Ramos (cell line): ENCODE measurements around the gene ST3GAL2.

Experiments used
- in situ Hi-C: fragments of 300-500 bp; cut with MboI; formaldehyde crosslinking; loops from one replicate; pipeline ENCODE4 v1.14.3; 2022; ENCODE audit warnings: low sequenced_read_pairs; ENCODE audit not compliant: unreplicated experiment

Gene ST3GAL2

GRCh38 chr16:70438969-70439862 lies at the start of gene ST3GAL2:
Gene ST3GAL2 (minus strand): TSS chr16:70439100. CDS start chr16:70398530, 40,570 bp downstream.
- in situ Hi-C loops, result no loop called here

GRCh38 chr16:70484867-70485266 lies 46.0 kb upstream of the ST3GAL2 start:
- in situ Hi-C loops, result no loop called here

- in situ Hi-C loops, result no loop called here
Observed at GRCh38 chr16:70483426-70483825, 44.5 kb upstream of the ST3GAL2 start.

- in situ Hi-C loops, result no loop called here
Observed at GRCh38 chr16:70482624-70483023, 43.7 kb upstream of the ST3GAL2 start.

GRCh38 chr16:70481929-70482536 lies 43.1 kb upstream of the ST3GAL2 start:
- in situ Hi-C loops, result no loop called here

- in situ Hi-C loops, result no loop called here
Observed at GRCh38 chr16:70480127-70481105, 41.5 kb upstream of the ST3GAL2 start.

- in situ Hi-C loops, result no loop called here
Observed at GRCh38 chr16:70478912-70479341, 40.0 kb upstream of the ST3GAL2 start.

- in situ Hi-C loops, result no loop called here
Observed at GRCh38 chr16:70478169-70478568, 39.3 kb upstream of the ST3GAL2 start.

- in situ Hi-C loops, result no loop called here
Observed at GRCh38 chr16:70476272-70477020, 37.5 kb upstream of the ST3GAL2 start.

GRCh38 chr16:70475054-70475871 lies 36.4 kb upstream of the ST3GAL2 start:
- in situ Hi-C loops, result no loop called here

GRCh38 chr16:70474320-70475053 lies 35.6 kb upstream of the ST3GAL2 start:
- in situ Hi-C loops, result no loop called here

- in situ Hi-C loops, result no loop called here
Observed at GRCh38 chr16:70473446-70474319, 34.8 kb upstream of the ST3GAL2 start.

- in situ Hi-C loops, result no loop called here
Observed at GRCh38 chr16:70472786-70473433, 34.0 kb upstream of the ST3GAL2 start.

- in situ Hi-C loops, result no loop called here
Observed at GRCh38 chr16:70470927-70471341, 32.0 kb upstream of the ST3GAL2 start.

- in situ Hi-C loops, result no loop called here
Observed at GRCh38 chr16:70470141-70470926, 31.4 kb upstream of the ST3GAL2 start.
